ENCODE data around the gene BCL6.

BCL6 gene

DNA sequence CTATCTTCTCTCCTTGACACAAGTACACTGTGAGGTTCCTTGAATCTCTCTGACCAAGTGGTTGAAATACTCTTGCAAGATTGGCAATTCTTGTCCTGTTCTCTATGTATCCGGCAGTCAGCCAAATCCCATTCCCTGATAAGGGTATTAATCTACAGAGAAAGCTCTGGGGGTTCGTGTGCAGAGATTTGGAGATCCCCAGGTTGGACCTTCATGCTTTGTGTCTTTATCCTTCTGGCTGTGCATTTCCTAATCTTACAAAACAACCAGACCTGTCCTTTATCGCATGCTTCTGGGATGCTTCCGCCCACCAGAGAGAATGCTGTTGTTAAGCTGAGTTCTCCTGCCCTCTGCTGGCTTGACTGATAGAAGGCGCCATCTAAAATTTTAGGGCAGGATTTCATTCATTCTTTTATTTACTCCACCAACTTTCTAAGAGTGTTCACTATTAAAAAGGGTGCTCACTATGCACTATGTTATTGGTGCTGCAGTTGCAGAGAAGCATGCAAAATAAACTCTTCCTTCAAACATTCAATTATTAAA lies 66.5 kb downstream of the BCL6 start:
- peak; percentile 39 to 46 for DNase-seq
- TF ChIP-seq POLR2A (IDR thresholded peaks at IDR 0.05; ENCODE audit: low read length) (no peak), GATA1 (IDR thresholded peaks at IDR 0.05; ENCODE audit: low read depth, low read length) (no peak)

DNA sequence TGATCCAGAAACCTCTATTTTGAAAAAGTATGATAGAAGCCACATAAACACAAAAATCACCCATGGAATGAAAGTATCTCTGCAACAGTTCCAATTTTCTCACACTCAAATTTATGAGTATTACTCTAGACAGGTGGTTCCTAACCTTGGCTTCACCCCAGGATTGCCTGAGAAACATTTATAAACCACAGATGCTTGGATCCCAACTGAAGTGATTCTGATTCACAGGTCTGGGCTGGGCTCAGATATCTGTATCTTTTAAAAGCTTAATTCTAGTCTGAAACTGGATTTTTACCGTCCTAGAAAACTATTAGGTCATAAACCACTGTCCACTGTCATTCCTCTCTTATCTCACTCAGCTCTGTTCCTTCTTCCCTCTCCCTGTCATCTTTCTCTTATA lies 67.7 kb downstream of the BCL6 start:
- no peak for TF ChIP-seq GATA1 (IDR thresholded peaks at IDR 0.05; ENCODE audit: low read depth, low read length)
- no peak for TF ChIP-seq POLR2A (IDR thresholded peaks at IDR 0.05; ENCODE audit: low read length)
- DNase-seq = no peak

DNA sequence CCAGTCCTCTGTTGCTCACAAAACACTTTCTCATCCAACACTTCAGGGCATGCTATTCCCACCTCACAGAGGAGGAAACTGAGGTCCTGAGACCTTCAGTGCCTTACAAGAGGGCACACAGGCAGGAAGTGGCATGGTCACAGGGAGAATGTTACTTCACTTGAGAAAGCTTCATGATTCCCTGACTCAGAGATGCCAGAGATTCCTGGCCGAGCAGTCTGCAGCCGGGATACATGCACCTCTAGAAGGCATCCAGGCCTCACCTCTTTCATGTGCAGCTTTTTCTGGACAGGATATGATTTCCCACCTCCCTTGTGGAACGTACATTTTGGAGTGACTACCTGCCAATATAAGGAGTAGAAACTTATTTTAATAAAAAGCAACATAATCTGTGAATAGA lies 72.3 kb downstream of the BCL6 start:
- no peak for DNase-seq
- TF ChIP-seq GATA1 (IDR thresholded peaks at IDR 0.05; ENCODE audit: low read depth, low read length) = no peak
- no peak for TF ChIP-seq POLR2A (IDR thresholded peaks at IDR 0.05; ENCODE audit: low read length)

Measured in erythroblast (primary cell).